ENCODE results near the gene ATP9B.

DNA sequence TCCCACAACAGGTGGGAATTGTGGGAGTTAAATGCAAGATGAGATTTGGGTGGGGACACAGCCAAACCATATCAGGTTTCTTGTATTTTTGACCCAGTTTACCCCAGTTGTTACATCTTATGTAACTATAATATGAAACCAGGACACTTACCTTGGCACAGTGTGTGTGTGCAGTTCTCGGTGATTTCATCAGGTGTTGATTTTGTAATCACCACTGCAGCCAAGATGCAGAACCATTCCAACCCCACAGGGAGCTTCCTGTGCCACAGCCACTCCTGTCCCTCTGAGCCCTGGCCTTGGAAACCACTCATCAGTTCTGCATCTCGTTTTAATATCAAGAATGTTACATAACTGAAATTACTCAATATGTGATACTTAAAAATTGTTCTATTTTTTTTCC is 31.8 kb downstream of the ATP9B start:
- TF ChIP-seq, protein P1, sequence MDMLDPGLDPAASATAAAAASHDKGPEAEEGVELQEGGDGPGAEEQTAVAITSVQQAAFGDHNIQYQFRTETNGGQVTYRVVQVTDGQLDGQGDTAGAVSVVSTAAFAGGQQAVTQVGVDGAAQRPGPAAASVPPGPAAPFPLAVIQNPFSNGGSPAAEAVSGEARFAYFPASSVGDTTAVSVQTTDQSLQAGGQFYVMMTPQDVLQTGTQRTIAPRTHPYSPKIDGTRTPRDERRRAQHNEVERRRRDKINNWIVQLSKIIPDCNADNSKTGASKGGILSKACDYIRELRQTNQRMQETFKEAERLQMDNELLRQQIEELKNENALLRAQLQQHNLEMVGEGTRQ (IDR thresholded peaks at IDR 0.05; ENCODE audit: borderline replicate concordance, low read depth, low read length): no peak
- TF ChIP-seq EP300 (IDR thresholded peaks at IDR 0.05; ENCODE audit: borderline replicate concordance in 1 of 2, control insufficient read depth in 1 of 2, low read depth in 2 of 2, low read length in 2 of 2): no peak
- no peak for TF ChIP-seq NR2F1 (conservative IDR thresholded peaks at IDR 0.05)
- TF ChIP-seq BHLHE40 (IDR thresholded peaks at IDR 0.05; ENCODE audit: borderline replicate concordance in 1 of 2, low read depth in 2 of 2, low read length in 1 of 2): no peak
- TF ChIP-seq, protein P2, sequence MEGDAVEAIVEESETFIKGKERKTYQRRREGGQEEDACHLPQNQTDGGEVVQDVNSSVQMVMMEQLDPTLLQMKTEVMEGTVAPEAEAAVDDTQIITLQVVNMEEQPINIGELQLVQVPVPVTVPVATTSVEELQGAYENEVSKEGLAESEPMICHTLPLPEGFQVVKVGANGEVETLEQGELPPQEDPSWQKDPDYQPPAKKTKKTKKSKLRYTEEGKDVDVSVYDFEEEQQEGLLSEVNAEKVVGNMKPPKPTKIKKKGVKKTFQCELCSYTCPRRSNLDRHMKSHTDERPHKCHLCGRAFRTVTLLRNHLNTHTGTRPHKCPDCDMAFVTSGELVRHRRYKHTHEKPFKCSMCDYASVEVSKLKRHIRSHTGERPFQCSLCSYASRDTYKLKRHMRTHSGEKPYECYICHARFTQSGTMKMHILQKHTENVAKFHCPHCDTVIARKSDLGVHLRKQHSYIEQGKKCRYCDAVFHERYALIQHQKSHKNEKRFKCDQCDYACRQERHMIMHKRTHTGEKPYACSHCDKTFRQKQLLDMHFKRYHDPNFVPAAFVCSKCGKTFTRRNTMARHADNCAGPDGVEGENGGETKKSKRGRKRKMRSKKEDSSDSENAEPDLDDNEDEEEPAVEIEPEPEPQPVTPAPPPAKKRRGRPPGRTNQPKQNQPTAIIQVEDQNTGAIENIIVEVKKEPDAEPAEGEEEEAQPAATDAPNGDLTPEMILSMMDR (IDR thresholded peaks at IDR 0.05 in 2 of 3, conservative IDR thresholded peaks at IDR 0.05 in 1 of 3; ENCODE audit: control insufficient read depth in 2 of 3, extremely low read depth in 1 of 3, insufficient read depth in 1 of 3, low read depth in 3 of 3, low read length in 3 of 3): no peak
- no peak for TF ChIP-seq SIN3A (IDR thresholded peaks at IDR 0.05; ENCODE audit: low read depth, low read length)
- TF ChIP-seq YY1 (IDR thresholded peaks at IDR 0.05; ENCODE audit: low read depth, low read length): no peak
- no peak for TF ChIP-seq NFIC (IDR thresholded peaks at IDR 0.05; ENCODE audit: low read depth, low read length)
- no peak for TF ChIP-seq ZZZ3 (IDR thresholded peaks at IDR 0.05; ENCODE audit: control insufficient read depth, insufficient read length, low read depth)
- TF ChIP-seq, protein P3, sequence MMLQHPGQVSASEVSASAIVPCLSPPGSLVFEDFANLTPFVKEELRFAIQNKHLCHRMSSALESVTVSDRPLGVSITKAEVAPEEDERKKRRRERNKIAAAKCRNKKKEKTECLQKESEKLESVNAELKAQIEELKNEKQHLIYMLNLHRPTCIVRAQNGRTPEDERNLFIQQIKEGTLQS (IDR thresholded peaks at IDR 0.05; ENCODE audit: borderline replicate concordance, extremely low read depth, low read depth, low read length): no peak
- no peak for TF ChIP-seq NFYB (IDR thresholded peaks at IDR 0.05; ENCODE audit: insufficient read depth, low read depth, low read length)
- TF ChIP-seq CREB1 (IDR thresholded peaks at IDR 0.05; ENCODE audit: low read depth): no peak
- no peak for TF ChIP-seq POLR2A (IDR thresholded peaks at IDR 0.05; ENCODE audit: low read depth, low read length)
